GM12865 (cell line): Measurements from ENCODE around the gene CYTH2.
A peak's percentile ranks its signal among the peaks of the same experiment; 100 is the strongest.

Experiments used
- DNase-seq: peaks from one replicate; pipeline ENCODE4 v3.0.0; 2010; ENCODE audit warnings: low read depth
- H3K4me3 ChIP-seq: 2 replicates; pipeline ENCODE4 v1.5.1; 2011; ENCODE audit warnings: mild to moderate bottlenecking, low read depth, low read length, control low read depth
- TF ChIP-seq, protein P1 (sequence below): IDR thresholded peaks from 2 replicates; pipeline ENCODE4 v1.5.1; 2011; ENCODE audit warnings: low read length, control low read depth, low read depth, inconsistent platforms; ENCODE audit not compliant: insufficient read depth; ENCODE audit errors: missing control alignments

Gene CYTH2

DNA sequence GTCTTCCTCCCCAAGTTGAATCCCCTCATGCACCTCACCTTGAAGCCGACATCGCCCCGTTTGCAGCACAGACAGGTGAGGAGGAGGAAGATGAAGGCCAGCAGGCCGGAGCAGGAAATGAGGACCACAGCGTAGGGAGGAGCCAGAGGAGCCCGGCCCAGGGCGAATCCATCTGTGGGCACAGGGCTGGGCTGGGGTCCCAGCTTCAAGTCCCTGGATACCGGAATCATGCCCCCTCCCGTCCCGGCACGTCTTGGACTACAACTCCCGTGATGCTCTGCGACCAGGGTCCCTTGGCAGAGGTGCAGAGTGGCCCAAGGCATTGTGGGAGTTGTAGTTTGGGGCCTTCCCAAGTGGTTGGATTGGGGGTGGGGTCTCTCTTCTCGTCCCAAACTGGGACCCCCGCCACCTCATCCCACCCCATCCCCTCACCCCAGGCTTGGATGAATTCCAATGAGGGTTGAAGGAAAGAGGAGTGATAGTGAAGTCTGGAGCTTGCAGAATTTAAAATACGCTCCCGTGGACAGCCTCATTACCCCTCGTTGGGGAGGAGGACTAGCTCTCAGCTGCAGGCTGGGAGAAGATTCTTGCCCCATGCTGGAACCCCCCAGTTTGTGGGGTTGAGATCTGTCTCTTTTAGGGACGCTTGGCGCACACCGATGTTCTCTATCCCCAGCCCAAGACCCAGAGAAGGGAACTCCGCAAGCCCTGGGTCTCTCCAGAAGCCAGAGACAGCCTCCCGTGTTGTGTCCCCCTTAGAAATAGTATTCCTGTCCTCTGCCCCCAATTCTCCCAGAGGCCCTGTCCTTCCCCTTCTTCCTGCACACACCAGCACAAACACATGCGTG, 41.5 kb downstream of the CYTH2 start:
- peak; percentile 64 for DNase-seq
- TF ChIP-seq, protein P1, sequence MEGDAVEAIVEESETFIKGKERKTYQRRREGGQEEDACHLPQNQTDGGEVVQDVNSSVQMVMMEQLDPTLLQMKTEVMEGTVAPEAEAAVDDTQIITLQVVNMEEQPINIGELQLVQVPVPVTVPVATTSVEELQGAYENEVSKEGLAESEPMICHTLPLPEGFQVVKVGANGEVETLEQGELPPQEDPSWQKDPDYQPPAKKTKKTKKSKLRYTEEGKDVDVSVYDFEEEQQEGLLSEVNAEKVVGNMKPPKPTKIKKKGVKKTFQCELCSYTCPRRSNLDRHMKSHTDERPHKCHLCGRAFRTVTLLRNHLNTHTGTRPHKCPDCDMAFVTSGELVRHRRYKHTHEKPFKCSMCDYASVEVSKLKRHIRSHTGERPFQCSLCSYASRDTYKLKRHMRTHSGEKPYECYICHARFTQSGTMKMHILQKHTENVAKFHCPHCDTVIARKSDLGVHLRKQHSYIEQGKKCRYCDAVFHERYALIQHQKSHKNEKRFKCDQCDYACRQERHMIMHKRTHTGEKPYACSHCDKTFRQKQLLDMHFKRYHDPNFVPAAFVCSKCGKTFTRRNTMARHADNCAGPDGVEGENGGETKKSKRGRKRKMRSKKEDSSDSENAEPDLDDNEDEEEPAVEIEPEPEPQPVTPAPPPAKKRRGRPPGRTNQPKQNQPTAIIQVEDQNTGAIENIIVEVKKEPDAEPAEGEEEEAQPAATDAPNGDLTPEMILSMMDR, result no peak
- H3K4me3 ChIP-seq, result no peak overlapping the region

DNA sequence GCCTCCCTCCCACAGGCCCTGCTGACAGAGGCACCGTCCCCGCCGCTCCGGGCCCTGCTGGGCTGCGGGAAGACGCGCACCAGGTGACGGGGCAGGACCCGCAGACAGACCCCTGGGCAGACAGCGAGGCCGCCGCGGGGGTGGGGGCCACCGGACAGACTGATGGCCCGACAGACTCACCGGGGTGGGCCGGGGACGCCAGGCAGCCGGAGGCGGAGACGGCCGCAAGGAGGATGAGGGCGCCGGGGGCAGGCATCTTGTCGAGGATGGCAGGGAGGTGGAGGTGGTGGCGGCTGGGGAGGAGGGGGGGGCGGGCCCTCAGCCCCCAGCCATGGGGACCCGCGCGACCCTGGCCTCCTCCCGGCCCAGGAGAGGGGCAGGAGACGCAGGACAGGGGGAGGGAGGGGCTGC, 42.2 kb downstream of the CYTH2 start:
- no peak for DNase-seq
- TF ChIP-seq, protein P1, result no peak
- no peak overlapping the region for H3K4me3 ChIP-seq

DNA sequence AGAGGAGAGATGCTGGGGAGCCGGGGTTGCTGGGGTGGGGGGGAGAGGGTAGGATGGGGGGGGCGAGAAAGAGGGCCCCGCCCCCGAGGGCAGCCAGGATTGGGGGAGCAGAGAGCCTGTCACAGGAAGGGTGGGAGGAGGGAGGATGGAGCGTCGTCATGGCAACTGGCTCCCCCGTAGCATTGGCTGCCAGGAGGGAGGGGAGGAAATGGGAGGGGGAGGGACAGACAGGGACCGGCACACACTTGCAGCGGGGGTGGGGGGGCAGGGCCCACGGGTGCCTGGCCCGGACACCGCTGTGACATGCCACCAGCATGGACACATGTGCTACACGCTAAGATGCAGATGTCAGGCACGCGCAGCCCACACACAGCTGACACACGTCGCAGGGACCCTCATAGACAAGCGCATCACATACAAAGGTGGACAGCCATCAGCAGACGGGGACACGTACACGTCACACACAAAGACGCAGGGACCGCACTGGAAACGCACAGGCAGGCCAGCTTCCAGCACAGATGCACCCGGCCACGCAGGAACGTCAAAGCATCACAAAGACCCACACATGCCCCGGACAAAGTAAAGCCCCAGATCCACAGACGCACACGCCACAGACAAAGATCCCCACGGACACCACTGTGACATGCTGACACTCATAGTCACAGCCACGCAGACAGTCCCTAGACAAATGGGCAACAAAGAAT, 42.8 kb downstream of the CYTH2 start, which contains the start of gene LMTK3:
Gene LMTK3, minus strand, starts transcription at position 36 of the 704 bp plus-strand sequence. CDS start 259 bp downstream, outside the sequence.
- no peak within 1 kb of the TSS for H3K4me3 ChIP-seq
- TF ChIP-seq, protein P1, result no peak
- peak; percentile 72 for DNase-seq

DNA sequence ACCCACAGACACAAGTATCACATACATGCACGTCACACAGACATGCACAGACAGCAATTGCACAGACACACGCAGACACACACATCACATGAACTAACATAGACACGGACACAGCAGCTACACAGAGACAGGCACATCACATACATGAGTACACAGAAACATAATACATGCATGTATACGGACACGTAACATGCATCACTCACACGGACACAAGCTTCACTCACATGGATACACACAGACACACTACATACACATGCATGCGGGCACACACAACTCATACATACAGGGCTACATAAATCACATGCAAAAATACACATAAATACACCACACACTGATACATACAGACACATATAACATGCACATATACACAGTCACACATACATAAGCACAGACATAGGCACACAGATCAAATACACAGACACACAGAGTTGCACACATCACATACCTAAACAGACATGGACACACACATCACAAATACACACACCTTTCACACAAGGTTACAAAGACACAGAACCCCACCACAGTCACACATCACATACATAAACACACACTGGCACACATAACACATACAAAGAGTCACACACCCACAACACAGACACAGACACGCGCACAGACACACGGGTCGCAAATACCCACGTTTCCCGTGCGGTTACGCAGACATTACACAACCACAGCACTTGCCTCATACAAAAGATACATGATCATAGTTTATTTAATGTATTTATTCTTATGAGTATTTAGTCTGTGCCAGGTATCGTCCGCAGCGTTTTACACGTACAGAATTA, 43.5 kb downstream of the CYTH2 start:
- no peak for DNase-seq
- H3K4me3 ChIP-seq, result peak overlapping the region; percentile 77
- TF ChIP-seq, protein P1, result no peak

DNA sequence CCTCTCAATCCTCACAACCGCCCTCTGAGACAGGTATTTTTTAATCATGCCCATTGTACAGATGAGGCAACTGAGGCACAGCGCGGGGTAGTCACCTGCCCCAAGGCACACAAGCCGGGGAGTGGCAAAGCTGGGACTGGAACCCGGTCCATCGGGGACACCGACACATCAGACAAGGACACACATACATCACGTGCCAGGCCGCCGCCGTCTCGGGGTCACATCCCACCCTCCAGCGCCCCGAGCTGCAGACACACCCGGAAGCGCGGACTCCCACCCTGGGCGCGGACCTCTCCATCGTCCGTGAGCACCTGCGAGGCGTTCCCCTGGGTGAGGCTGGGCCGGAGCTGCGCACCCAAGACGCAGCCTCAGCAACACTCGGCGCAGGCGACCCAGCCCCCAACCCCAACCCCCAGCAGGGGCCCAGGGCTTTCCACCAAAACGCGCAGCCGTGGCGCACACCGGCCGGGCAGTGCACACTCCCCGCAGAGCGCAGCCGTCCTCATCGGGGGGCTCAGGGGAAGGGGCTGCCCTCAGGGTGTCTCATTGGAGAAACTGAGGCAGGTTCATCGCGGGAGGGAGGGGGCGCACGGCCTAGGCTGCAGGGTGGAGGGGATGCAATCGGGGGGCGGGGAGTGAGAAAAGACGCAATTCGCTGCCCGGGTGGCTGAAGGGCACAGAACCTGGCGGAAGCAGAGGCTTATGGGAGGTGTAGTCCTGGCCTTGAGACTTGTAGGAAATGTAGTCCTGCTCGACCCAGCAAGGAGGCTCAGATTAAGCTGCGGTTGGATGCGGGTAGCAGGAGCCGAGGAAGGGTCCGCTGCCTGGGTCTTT, 44.3 kb downstream of the CYTH2 start:
- H3K4me3 ChIP-seq, result peak overlapping the region; percentile 77
- TF ChIP-seq, protein P1, result no peak
- peak; percentile 83 for DNase-seq

DNA sequence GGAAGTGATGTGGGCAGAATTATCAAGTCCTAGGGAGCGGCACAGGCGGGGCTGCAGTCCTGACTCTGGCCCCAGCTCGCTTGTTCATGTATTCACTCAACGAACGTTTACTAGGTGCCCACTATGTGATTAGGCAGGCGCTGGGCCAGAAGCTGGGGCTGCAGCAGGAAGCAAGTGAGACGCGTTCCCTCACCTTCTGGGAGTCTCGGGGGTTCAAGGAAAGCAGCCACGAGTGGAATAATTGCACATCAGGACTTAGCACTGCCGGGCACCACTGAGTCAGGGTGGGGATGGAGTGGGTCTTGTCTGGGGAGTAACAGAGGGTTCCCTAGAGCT, 44.9 kb downstream of the CYTH2 start:
- TF ChIP-seq, protein P1, result no peak
- DNase-seq, result no peak
- peak overlapping the region; percentile 77 for H3K4me3 ChIP-seq
